GM18502 (cell line): ENCODE results near the gene DNA2.
"Not testable (repeated sequence)": the region's sequence is repeated elsewhere in the genome, so short reads cannot be mapped to it uniquely, and the experiment has no call there.

Source experiments
- ATAC-seq: cut with Tn5 transposase; IDR thresholded peaks from one replicate; pipeline ENCODE4 v1.9.1; 2021; ENCODE audit warnings: mild to moderate bottlenecking; ENCODE audit not compliant: unreplicated experiment, poor library complexity

The DNA2 gene, protein sequence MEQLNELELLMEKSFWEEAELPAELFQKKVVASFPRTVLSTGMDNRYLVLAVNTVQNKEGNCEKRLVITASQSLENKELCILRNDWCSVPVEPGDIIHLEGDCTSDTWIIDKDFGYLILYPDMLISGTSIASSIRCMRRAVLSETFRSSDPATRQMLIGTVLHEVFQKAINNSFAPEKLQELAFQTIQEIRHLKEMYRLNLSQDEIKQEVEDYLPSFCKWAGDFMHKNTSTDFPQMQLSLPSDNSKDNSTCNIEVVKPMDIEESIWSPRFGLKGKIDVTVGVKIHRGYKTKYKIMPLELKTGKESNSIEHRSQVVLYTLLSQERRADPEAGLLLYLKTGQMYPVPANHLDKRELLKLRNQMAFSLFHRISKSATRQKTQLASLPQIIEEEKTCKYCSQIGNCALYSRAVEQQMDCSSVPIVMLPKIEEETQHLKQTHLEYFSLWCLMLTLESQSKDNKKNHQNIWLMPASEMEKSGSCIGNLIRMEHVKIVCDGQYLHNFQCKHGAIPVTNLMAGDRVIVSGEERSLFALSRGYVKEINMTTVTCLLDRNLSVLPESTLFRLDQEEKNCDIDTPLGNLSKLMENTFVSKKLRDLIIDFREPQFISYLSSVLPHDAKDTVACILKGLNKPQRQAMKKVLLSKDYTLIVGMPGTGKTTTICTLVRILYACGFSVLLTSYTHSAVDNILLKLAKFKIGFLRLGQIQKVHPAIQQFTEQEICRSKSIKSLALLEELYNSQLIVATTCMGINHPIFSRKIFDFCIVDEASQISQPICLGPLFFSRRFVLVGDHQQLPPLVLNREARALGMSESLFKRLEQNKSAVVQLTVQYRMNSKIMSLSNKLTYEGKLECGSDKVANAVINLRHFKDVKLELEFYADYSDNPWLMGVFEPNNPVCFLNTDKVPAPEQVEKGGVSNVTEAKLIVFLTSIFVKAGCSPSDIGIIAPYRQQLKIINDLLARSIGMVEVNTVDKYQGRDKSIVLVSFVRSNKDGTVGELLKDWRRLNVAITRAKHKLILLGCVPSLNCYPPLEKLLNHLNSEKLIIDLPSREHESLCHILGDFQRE

DNA sequence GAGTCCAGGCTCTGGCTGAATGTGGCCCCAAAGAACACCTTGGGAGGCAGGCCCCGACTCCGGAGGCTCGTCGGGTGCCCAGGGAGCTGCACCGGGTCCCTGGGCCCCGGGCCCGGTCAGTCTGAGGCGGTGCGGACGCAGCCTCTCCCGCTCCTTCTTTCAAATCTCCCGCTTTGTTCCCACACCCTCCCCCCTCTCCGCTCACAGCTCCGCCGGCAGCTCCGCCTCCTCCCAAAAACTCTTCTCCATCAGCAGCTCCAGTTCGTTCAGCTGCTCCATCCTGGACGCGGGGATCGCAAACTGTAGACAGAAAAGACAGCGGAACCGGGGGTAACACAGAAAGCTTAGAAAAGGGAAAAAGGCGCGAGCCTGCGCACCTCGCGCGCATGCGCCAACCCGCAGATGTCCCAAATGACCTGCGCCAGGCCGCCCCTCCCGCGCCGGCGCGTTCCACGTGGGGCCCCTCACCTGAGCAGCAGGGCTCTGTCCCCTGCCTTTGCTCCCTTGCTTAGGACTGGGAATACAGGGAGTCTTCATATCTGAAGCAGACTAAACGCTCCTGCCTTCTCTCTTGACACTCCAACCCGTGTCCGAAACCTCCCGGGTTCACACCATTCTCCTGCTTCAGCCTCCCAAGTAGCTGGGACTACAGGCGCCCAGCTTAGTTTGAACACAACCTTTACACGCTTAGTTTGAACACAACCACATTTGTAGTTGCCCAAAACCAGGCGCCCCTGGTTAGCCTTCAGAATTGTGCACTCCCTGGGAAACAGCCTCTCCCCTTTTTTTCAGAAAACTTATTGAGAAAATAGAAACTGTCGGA lies at the start of gene DNA2:
DNA2 (minus strand) TSS at position 388 of the 823 bp plus-strand sequence; CDS start at position 279, 109 bp downstream.
- peak; percentile 89 for ATAC-seq

DNA sequence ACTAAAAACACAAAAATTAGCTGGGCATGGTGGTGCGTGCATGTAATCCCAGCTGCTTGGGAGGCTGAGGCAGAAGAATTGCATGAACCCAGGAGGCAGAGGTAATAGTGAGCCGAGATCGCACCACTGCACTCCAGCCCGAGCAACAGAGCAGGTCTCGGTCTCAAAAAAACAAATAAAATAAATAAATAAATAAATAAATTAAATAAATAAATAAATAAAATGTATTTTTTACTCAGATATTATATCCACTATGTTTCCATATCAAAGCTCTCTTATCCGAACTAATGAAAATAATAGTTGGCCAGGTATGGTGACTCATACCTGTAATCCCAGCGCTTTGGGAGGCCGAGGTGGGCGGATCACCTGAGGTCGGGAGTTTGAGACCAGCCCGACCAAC lies 46.8 kb upstream of the DNA2 start:
- not testable (repeated sequence) for ATAC-seq

DNA sequence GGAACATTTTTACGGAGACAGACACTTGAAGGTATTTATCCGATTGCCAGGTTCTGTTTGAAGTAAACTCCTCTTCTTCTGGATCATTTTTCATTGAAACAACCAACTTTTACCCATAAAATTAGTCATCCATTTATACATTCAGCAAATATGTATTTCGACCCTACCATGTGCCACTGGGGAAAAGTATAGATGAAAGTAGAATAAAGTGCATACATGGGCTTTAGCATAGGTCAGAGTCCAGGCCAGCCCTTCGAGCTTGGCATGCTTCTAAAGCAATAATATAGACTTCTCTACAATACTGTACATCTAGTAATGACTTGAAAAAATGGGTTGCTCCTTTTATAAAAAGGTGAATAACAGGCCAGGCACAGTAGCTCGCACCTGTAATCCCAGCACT lies 45.4 kb upstream of the DNA2 start:
- no peak for ATAC-seq

GRCh38 chr10:68516766-68517165 lies 45.0 kb upstream of the DNA2 start:
- no peak for ATAC-seq

- not testable (repeated sequence) for ATAC-seq
These were observed 44.4 kb upstream of the DNA2 start for GRCh38 chr10:68516216-68516615.

DNA sequence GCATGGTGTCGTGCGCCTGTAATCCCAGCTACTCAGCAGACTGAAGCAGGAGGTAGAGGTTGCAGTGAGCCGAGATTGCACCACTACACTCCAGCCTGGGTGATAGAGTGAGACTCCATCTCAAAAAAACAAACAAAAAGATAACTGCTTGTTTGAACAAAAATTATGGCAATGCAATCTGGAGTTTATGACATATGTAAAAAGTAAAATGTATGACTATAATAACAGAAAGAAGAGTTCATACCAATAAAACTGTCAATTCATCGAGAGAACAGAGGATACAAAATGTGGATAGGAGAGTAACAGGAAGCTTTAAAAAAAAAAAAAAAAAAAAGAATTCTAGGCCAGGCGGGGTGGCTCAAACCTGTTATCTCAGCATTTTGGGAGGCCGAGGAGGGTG lies 36.3 kb upstream of the DNA2 start:
- ATAC-seq: no peak

GRCh38 chr10:68506411-68506810 lies 34.6 kb upstream of the DNA2 start:
- ATAC-seq: no peak

- no peak for ATAC-seq
These were observed 31.1 kb upstream of the DNA2 start for GRCh38 chr10:68502846-68503245.

GRCh38 chr10:68501691-68502090 lies 29.9 kb upstream of the DNA2 start:
- ATAC-seq: no peak

DNA sequence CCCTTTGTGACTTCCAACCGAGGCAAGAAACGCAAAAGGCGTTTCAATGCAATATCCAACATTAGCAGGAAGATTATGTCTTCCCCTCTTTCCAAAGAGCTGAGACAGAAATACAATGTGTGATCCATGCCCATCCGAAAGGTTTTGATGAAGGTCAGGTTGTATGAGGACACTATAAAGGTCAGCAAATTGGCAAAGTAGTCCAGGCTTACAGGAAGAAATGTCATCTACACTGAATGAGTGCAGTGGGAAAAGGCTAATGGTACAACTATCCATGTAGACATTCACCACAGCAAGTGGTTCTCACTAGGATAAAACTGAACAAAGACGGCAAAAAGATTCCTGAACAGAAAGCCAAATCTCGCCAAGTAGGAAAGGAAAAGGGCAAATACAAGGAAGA lies 27.8 kb upstream of the DNA2 start:
- ATAC-seq: no peak

DNA sequence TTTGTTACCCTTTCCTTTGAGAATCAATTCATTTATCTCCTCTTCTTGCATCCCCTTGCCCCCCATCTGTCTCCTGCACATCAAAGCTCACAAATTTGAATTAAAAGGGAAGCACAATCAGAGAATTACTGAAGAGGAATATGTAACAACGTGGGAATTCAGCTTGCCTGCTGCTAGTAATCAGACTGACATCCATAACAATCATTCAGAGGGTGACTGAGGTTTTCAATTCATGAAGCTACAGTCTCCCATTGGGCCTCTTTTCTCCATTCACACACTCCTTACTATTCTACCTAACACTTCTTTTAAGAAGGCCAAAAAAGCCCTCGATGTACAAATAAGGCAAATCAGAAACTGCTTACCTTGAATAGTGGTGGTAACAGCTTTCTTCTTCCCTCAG lies 24.3 kb upstream of the DNA2 start:
- no peak for ATAC-seq

DNA sequence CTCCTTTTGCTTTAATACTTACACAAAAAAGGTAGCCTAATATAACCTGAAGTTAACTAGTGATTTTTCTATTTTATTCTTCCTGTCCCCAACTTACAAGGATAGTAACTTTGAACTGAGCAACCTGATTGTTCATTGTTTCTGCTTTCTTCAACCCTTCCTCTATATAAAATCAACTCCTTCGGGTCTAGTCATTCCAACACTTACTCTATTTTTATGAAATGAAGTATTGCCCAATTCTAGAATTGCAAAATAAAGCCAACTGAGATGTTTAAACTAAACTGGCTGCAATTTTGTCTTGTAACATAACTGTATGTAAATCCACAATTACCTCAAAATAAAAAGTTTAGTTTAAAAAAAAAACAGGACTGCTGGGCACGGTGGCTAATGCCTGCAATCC lies 20.3 kb upstream of the DNA2 start:
- ATAC-seq: no peak

DNA sequence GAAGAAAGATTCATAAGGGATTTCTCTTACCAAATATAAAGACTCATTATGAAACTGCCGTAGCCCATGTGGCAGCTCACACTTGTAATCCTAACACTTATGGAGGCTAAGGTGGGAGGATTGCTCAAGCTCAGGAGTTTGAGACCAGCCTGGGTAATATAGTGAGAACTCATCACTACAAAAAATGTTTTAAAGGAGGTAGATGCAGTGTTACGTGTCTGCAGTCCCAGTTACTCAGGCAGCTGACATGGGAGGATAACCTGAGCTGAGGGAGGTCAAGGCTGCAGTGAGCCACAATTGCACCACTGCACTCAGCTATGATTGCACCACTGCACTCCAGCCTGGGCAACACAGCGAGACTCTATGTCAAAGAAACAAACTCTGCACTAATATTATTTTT lies 18.1 kb upstream of the DNA2 start:
- ATAC-seq: no peak

DNA sequence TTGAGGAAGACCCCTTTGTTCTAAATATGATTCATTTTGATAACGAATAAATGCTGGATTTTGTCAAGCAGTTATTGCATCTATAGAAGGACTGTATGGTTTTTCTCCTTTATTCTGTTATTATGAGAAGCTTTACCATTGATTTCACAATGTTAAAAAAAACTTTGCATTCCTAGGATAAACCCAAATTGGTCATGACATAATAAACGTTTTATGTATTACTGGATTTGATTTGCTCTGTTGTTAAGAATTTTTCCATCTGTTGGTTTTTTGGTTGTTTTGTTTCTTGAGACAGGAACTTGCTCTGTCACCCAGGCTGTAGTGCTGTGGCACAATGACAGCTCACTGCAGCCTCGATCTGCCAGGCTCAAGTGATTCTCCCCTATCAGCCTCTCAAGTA lies 2.2 kb upstream of the DNA2 start:
- no peak for ATAC-seq

DNA sequence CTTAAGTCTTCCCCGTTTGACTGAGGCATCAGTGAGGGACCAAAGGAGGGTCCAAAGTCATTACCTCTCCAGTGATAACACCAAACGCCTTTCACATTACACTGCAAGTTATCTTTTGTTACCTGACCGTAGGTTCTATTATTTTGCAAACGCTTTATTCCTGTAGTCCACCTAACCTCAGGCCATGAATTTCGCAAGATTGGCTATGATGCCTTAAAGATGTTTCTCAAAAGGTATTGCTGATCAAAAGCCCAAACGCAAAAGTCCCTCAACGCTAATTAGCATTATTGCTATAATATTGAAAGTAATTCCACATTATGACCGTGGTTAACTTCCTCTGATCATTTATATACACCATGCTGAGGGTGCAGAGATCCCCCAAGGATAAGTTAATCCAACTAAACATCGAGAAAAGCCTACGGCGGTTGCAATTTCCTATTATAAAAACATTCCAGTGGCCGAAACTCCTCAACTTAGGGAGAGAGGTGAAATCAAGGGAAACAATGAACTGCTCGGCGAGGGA lies 649 bp downstream of the DNA2 start:
- no peak for ATAC-seq

- no peak for ATAC-seq
These were observed 1.5 kb downstream of the DNA2 start for GRCh38 chr10:68470300-68470699.

GRCh38 chr10:68469838-68470237 lies 1.9 kb downstream of the DNA2 start:
- no peak for ATAC-seq

- not testable (repeated sequence) for ATAC-seq
These were observed 7.0 kb downstream of the DNA2 start for GRCh38 chr10:68464729-68465128.

DNA sequence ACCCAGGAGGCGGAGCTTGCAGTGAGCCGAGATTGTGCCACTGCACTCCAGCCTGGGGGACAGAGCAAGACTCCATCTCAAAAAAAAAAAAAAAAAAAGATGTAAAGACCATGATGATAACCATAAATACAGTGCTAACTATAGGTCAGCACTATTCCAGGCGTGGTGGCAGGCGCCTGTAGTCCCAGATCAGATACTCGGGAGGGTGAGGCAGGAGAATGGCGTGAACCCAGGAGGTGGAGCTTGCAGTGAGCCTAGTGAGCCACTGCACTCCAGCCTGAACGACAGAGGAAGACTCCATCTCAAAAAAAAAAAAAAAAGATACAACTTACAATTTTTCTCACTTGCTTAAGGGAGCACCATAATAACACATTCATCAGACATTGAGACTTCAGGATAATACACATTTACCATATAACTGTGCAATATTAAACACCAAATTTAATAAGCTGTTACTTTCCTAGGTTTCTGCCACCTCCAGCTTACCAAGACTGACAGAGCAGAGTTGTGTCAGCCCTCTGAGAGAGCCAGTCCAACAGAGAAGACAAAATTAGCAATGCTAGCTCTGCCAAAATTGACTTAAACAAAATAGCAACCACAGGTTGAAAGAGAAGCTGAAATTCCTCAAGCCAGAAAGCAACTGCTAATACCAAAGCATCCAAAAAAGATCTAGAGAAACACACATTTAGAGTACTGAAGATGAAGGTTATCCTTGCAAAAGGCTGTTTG lies 8.2 kb downstream of the DNA2 start:
- peak; percentile 66 for ATAC-seq
